Measurements from ENCODE around the gene GRIA1. TPM values are rescaled to one million over a fixed set of nuclear protein-coding genes. Genes with fewer than 3 reads are reported as not detected.

The GRIA1 gene
- total and polyA plus RNA-seq, 2 of the 4 experiments (the other 2 are of a cell fraction) = 0.48 to 1.3 TPM

DNA sequence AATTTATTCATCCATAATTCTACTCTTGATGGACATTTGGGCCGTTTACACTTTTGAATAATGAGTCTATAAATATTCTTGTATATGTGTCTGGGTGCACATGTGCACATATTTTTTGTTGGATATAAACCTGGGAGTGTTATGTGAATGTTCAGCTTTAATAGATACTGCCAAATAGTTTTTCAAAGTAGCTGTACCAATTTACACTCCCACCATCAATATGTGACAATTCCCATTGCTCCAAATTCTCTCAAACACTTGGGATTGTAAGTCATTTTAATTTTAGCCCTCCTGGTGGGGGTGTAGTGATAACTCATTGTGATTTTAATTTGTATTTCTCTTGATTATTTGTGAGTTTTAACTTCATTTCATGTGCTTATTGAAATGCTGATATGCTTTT, 114.9 kb downstream of the GRIA1 start:
- H2AK5ac ChIP-seq (ENCODE audit: low read depth, low read length) = no peak overlapping the region
- H2AK9ac ChIP-seq (replicated peaks; ENCODE audit: low read depth, low read length, poor library complexity) = no peak overlapping the region
- H3K9me1 ChIP-seq (ENCODE audit: insufficient read depth, low read length) = no peaks in the 10 kb centered on the region
- H2AFZ ChIP-seq (replicated peaks; ENCODE audit: low read length, poor library complexity) = no peak overlapping the region
- H3K36me3 ChIP-seq (ENCODE audit: control insufficient read depth, insufficient read depth, low read length) = no peaks in the 10 kb centered on the region
- H3K27ac ChIP-seq (ENCODE audit: insufficient read depth, low read length) = no peak overlapping the region
- no peak overlapping the region for H3K4ac ChIP-seq (ENCODE audit: low read depth, low read length)
- no peak overlapping the region for H4K5ac ChIP-seq (ENCODE audit: low read depth, low read length)
- H3K14ac ChIP-seq (replicated peaks; ENCODE audit: low read depth, low read length) = no peak overlapping the region
- in situ Hi-C loops (cut with MboI; ENCODE audit: low sequenced_read_pairs) (no loop called here), intact Hi-C loops (cut with micrococcal nuclease) (no loop called here), dilution Hi-C loops (cut with HindIII; ENCODE audit: low sequenced_read_pairs, unreplicated experiment) (no loop called here)
- no CpG with 5 or more reads among the region's 1 CpG for WGBS, 2 experiments (ENCODE audit: extremely low coverage in 2 of 2, insufficient read length in 1 of 2)
- BruUV-seq (replicated peaks) = no TSS peak
- ATAC-seq (ENCODE audit: low read depth) = no peak
- no peaks in the 10 kb centered on the region for H4K20me1 ChIP-seq (ENCODE audit: insufficient read depth, low read length)
- no peak for DNase-seq
- no peak overlapping the region for H2BK20ac ChIP-seq (ENCODE audit: low read depth, low read length)
- H3K18ac ChIP-seq (ENCODE audit: low read depth, low read length) = no peak overlapping the region
- TF ChIP-seq MXI1 (IDR thresholded peaks at IDR 0.05; ENCODE audit: borderline replicate concordance, low read depth, low read length) (no peak), BHLHE40 (IDR thresholded peaks at IDR 0.05; ENCODE audit: low read depth, low read length) (no peak), RCOR1 (IDR thresholded peaks at IDR 0.05; ENCODE audit: insufficient replicate concordance, low read length) (no peak), CHD1 (IDR thresholded peaks at IDR 0.05; ENCODE audit: low read depth, low read length) (no peak), NFE2L2 (IDR thresholded peaks at IDR 0.05; ENCODE audit: low read depth, low read length) (no peak), SMC3 (IDR thresholded peaks at IDR 0.05; ENCODE audit: low read depth, low read length) (no peak), POLR2A (IDR thresholded peaks at IDR 0.05; ENCODE audit: low read depth, low read length) (no peak), CEBPB (IDR thresholded peaks at IDR 0.05; ENCODE audit: low read depth, low read length) (no peak), RFX5 (IDR thresholded peaks at IDR 0.05; ENCODE audit: low read depth, low read length) (no peak), MAZ (IDR thresholded peaks at IDR 0.05; ENCODE audit: borderline replicate concordance, low read depth, low read length) (no peak), RAD21 (IDR thresholded peaks at IDR 0.05; ENCODE audit: low read length) (no peak), MAFK (IDR thresholded peaks at IDR 0.05; ENCODE audit: low read depth, low read length) (no peak), FOS (IDR thresholded peaks at IDR 0.05; ENCODE audit: low read depth, low read length) (no peak)
- TF ChIP-seq, protein P1, sequence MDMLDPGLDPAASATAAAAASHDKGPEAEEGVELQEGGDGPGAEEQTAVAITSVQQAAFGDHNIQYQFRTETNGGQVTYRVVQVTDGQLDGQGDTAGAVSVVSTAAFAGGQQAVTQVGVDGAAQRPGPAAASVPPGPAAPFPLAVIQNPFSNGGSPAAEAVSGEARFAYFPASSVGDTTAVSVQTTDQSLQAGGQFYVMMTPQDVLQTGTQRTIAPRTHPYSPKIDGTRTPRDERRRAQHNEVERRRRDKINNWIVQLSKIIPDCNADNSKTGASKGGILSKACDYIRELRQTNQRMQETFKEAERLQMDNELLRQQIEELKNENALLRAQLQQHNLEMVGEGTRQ (IDR thresholded peaks at IDR 0.05; ENCODE audit: low read depth, low read length) = no peak
- TF ChIP-seq, protein P2, sequence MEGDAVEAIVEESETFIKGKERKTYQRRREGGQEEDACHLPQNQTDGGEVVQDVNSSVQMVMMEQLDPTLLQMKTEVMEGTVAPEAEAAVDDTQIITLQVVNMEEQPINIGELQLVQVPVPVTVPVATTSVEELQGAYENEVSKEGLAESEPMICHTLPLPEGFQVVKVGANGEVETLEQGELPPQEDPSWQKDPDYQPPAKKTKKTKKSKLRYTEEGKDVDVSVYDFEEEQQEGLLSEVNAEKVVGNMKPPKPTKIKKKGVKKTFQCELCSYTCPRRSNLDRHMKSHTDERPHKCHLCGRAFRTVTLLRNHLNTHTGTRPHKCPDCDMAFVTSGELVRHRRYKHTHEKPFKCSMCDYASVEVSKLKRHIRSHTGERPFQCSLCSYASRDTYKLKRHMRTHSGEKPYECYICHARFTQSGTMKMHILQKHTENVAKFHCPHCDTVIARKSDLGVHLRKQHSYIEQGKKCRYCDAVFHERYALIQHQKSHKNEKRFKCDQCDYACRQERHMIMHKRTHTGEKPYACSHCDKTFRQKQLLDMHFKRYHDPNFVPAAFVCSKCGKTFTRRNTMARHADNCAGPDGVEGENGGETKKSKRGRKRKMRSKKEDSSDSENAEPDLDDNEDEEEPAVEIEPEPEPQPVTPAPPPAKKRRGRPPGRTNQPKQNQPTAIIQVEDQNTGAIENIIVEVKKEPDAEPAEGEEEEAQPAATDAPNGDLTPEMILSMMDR (conservative IDR thresholded peaks at IDR 0.05; ENCODE audit: low read depth, low read length) = no peak
- TF ChIP-seq, protein P3, sequence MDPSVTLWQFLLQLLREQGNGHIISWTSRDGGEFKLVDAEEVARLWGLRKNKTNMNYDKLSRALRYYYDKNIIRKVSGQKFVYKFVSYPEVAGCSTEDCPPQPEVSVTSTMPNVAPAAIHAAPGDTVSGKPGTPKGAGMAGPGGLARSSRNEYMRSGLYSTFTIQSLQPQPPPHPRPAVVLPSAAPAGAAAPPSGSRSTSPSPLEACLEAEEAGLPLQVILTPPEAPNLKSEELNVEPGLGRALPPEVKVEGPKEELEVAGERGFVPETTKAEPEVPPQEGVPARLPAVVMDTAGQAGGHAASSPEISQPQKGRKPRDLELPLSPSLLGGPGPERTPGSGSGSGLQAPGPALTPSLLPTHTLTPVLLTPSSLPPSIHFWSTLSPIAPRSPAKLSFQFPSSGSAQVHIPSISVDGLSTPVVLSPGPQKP (IDR thresholded peaks at IDR 0.05; ENCODE audit: borderline replicate concordance, low read depth, low read length) = no peak
- no peak overlapping the region for H4K8ac ChIP-seq (ENCODE audit: low read depth in 2 of 2, low read length in 2 of 2)
- H4K91ac ChIP-seq (ENCODE audit: insufficient read depth, low read depth, low read length) = no peak overlapping the region
- no peak overlapping the region for H3K56ac ChIP-seq (ENCODE audit: extremely low read depth, insufficient read depth, low read length)
- H3K23ac ChIP-seq (ENCODE audit: low read depth, low read length) = no peak overlapping the region
- CTCF ChIA-PET = no interaction called here
- H3K4me1 ChIP-seq (ENCODE audit: control insufficient read depth, insufficient read depth, low read length) = no peaks in the 10 kb centered on the region
- no peak overlapping the region for H3K4me3 ChIP-seq (ENCODE audit: insufficient read depth, low read depth, low read length)
- POLR2A ChIA-PET (ENCODE audit: unreplicated experiment) = no interaction called here
- H2BK120ac ChIP-seq (ENCODE audit: low read depth, low read length) = no peak overlapping the region
- no peak overlapping the region for H2BK15ac ChIP-seq (ENCODE audit: low read depth, low read length)
- H3K4me2 ChIP-seq (ENCODE audit: low read depth, low read length) = no peak overlapping the region
- no peaks in the 10 kb centered on the region for H3K9me3 ChIP-seq (ENCODE audit: control insufficient read depth, insufficient read depth, low read length)
- H3K27me3 ChIP-seq (ENCODE audit: control insufficient read depth, insufficient read depth, low read length) = no peaks in the 10 kb centered on the region
- no peaks in the 10 kb centered on the region for H3K79me1 ChIP-seq (ENCODE audit: low read depth in 1 of 2, low read length in 2 of 2)
- H2BK5ac ChIP-seq (ENCODE audit: low read depth, low read length, poor library complexity, severe bottlenecking) = no peak overlapping the region
- H3K9ac ChIP-seq (ENCODE audit: low read depth, low read length) = no peak overlapping the region
